Kidney epithelial cell (primary cell): Measurements from ENCODE around the gene HEPHL1. TPM values are rescaled to one million over a fixed set of nuclear protein-coding genes. Genes with fewer than 3 reads are reported as not detected.

ENCODE experiments used
- DNase-seq: peaks from one replicate; pipeline ENCODE4 v3.0.0-alpha.2; 2010; ENCODE audit warnings: low read depth
- H3K27me3 ChIP-seq: 2 replicates; pipeline ENCODE4 v1.6.0; 2011; ENCODE audit warnings: low read length; ENCODE audit not compliant: control insufficient read depth, insufficient read depth
- H3K36me3 ChIP-seq: 2 replicates; pipeline ENCODE4 v1.5.1; 2011; ENCODE audit warnings: low read length; ENCODE audit not compliant: control insufficient read depth, insufficient read depth
- H3K4me3 ChIP-seq: 2 replicates; pipeline ENCODE4 v1.5.1; 2011; ENCODE audit warnings: low read depth, mild to moderate bottlenecking, control low read depth, low read length
- total RNA-seq: library from RNA; depleted of rRNA; stranded (reverse); fragments of >200 nt; gene quantifications from 2 replicates; pipeline ENCODE4 v1.2.3, GENCODE V29; 2015
- TF ChIP-seq, protein P1 (sequence below): IDR thresholded peaks from 2 replicates; pipeline ENCODE4 v1.5.1; 2011; ENCODE audit warnings: mild to moderate bottlenecking, moderate library complexity, low read length, control low read depth, inconsistent platforms; ENCODE audit not compliant: insufficient read depth, poor library complexity, severe bottlenecking

The HEPHL1 gene
- total RNA-seq, 1 donor from 2014 or later: not detected

DNA sequence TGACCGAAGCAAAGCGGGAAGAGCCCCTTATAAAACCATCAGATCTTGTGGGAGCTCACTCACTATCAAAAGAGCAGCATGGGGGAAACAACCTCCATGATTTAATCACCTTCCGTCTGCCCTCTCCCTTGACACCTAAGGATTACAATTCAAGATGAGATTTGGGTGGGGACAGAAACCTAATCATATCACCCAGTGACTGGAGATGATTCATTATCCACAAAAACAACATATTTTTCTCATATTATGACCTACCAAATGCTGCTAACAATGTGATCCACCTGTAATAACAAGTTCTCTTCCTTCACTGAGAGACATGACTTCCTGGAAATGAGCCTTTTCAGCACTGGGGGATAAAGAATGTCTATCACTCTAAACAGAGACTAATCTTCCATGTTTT, 23.4 kb upstream of the HEPHL1 start:
- TF ChIP-seq, protein P1, sequence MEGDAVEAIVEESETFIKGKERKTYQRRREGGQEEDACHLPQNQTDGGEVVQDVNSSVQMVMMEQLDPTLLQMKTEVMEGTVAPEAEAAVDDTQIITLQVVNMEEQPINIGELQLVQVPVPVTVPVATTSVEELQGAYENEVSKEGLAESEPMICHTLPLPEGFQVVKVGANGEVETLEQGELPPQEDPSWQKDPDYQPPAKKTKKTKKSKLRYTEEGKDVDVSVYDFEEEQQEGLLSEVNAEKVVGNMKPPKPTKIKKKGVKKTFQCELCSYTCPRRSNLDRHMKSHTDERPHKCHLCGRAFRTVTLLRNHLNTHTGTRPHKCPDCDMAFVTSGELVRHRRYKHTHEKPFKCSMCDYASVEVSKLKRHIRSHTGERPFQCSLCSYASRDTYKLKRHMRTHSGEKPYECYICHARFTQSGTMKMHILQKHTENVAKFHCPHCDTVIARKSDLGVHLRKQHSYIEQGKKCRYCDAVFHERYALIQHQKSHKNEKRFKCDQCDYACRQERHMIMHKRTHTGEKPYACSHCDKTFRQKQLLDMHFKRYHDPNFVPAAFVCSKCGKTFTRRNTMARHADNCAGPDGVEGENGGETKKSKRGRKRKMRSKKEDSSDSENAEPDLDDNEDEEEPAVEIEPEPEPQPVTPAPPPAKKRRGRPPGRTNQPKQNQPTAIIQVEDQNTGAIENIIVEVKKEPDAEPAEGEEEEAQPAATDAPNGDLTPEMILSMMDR: no peak
- no peak overlapping the region for H3K4me3 ChIP-seq
- no peak for DNase-seq
- no peaks in the 10 kb centered on the region for H3K27me3 ChIP-seq
- H3K36me3 ChIP-seq: no peaks in the 10 kb centered on the region

DNA sequence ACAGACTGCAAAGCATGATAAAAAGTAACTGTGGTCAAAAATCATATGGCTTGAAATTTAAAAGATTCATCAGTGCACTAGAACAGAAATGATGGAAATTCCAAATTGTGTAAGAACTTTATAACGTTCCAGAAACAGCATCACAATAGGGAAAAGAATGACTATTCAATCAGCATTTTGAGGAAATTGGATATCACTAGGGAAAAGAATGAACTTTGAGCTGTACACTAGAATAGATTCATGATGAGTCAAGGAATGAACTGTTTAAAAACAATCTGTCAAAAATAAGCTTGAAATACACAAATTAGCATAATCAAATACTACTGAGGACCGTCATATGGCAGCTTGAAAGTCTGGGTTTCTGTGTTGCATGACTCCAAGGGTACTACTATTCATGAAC, 20.5 kb upstream of the HEPHL1 start:
- Histone ChIP-seq H3K27me3 (no peaks in the 10 kb centered on the region), H3K36me3 (no peaks in the 10 kb centered on the region), H3K4me3 (no peak overlapping the region)
- DNase-seq: no peak
- TF ChIP-seq, protein P1: no peak

GRCh38 chr11:94002226-94002625, 18.9 kb upstream of the HEPHL1 start:
- no peak for DNase-seq

DNA sequence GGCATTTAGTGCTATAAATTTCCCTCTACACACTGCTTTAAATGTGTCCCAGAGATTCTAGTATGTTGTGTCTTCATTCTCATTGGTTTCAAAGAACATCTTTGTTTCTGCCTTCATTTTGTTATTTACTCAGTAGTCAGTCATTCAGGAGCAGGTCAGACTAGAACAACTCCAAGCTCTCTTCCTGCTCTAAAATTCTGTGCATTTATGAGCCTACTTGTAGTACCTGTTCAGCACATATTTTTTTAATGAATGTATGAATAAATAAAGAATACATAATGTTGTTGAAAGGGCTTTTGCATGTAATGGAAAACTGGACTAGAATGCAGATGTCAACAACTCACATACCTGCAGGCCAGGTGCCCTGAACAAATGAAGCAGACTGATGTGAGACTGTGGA, 13.7 kb upstream of the HEPHL1 start:
- Histone ChIP-seq H3K4me3 (no peak overlapping the region), H3K36me3 (no peaks in the 10 kb centered on the region), H3K27me3 (no peaks in the 10 kb centered on the region)
- TF ChIP-seq, protein P1: no peak
- no peak for DNase-seq

More at GRCh38 chr11:94002226-94002625, 18.9 kb upstream of the HEPHL1 start:
- TF ChIP-seq, protein P1: no peak
- no peaks in the 10 kb centered on the region for H3K36me3 ChIP-seq
- H3K27me3 ChIP-seq: no peaks in the 10 kb centered on the region
- H3K4me3 ChIP-seq: no peak overlapping the region

GRCh38 chr11:94007906-94008305, 13.2 kb upstream of the HEPHL1 start:
- no peak overlapping the region for H3K4me3 ChIP-seq
- H3K36me3 ChIP-seq: no peaks in the 10 kb centered on the region
- TF ChIP-seq, protein P1: no peak
- H3K27me3 ChIP-seq: no peaks in the 10 kb centered on the region
- DNase-seq: no peak

DNA sequence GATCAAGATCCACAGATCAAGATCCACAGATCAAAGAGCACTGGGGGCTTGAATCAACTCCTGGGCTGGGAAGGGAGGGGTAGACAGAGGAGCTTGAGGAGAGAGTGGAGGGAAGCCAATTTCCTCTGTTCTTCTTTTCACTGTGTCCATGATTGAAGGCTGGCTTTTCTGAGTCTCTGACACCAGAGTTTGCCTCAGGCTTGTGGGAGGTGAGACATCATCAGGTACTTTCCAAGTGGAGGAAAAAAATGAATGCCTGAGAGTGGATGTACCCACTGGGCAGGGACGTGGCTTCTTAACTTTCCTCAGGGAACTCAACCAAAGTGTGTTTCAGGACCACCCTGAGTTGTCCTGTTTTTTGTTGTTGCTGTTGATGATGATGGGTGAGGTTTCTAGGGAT, 11.0 kb upstream of the HEPHL1 start:
- Histone ChIP-seq H3K4me3 (no peak overlapping the region), H3K36me3 (no peaks in the 10 kb centered on the region), H3K27me3 (no peaks in the 10 kb centered on the region)
- TF ChIP-seq, protein P1: no peak
- DNase-seq: no peak
